Measurements from ENCODE around the gene ING3.

ING3 gene

GRCh38 chr7:120950539-120951308 lies at the start of gene ING3:
Gene ING3 (plus strand): TSS chr7:120950777. CDS start chr7:120950897, 120 bp downstream.
- Histone ChIP-seq H3K36me3 (ENCODE audit: insufficient read depth, low read length) (peaks cover 16% of the 10 kb centered on the region), H3K9me2 (replicated peaks; ENCODE audit: low read depth, low read length) (no peaks in the 10 kb centered on the region), H3K9me3 (ENCODE audit: insufficient read depth, low read depth, low read length) (no peaks in the 10 kb centered on the region), H3K27me3 (ENCODE audit: insufficient read depth, low read length, poor library complexity, severe bottlenecking) (no peaks in the 10 kb centered on the region), H3K9ac (ENCODE audit: low read depth, low read length, poor library complexity, severe bottlenecking) (peak within 1 kb of the TSS; percentile 89), H3K79me2 (ENCODE audit: insufficient read depth, low read length) (peaks cover 48% of the 10 kb centered on the region), H3K4me3 (ENCODE audit: low read length, poor library complexity, severe bottlenecking) (peak within 1 kb of the TSS; percentile 95), H3K4me1 (ENCODE audit: insufficient read depth, low read length, poor library complexity, severe bottlenecking) (peaks cover 47% of the 10 kb centered on the region), H4K20me1 (ENCODE audit: insufficient read depth, low read length, poor library complexity, severe bottlenecking) (peaks cover 25% of the 10 kb centered on the region), H3K4me2 (ENCODE audit: low read depth, low read length, poor library complexity, severe bottlenecking) (peak within 1 kb of the TSS; percentile 90), H2AFZ (ENCODE audit: low read length) (peak within 1 kb of the TSS; percentile 95), H3F3A (ENCODE audit: low read depth) (no peaks in the 10 kb centered on the region; the same call in 1 of the 2 replicates)
- no peak for TF ChIP-seq CTCF (conservative IDR thresholded peaks at IDR 0.05; ENCODE audit: low read length)

- no peak overlapping the region for H3K9ac ChIP-seq (ENCODE audit: low read depth, low read length, poor library complexity, severe bottlenecking)
- H3K36me3 ChIP-seq (ENCODE audit: insufficient read depth, low read length), result no peaks in the 10 kb centered on the region
- no peaks in the 10 kb centered on the region for H3K9me2 ChIP-seq (replicated peaks; ENCODE audit: low read depth, low read length)
- H3K4me3 ChIP-seq (ENCODE audit: low read length, poor library complexity, severe bottlenecking), result no peak overlapping the region
- H3K4me2 ChIP-seq (ENCODE audit: low read depth, low read length, poor library complexity, severe bottlenecking), result no peak overlapping the region
- no peaks in the 10 kb centered on the region for H4K20me1 ChIP-seq (ENCODE audit: insufficient read depth, low read length, poor library complexity, severe bottlenecking)
- H3K27me3 ChIP-seq (ENCODE audit: insufficient read depth, low read length, poor library complexity, severe bottlenecking), result no peaks in the 10 kb centered on the region
- H3K79me2 ChIP-seq (ENCODE audit: insufficient read depth, low read length), result no peaks in the 10 kb centered on the region
- H3K4me1 ChIP-seq (ENCODE audit: insufficient read depth, low read length, poor library complexity, severe bottlenecking), result no peaks in the 10 kb centered on the region
- no peak for TF ChIP-seq CTCF (conservative IDR thresholded peaks at IDR 0.05; ENCODE audit: low read length)
- no peak for TF ChIP-seq EZH2phosphoT487 (IDR thresholded peaks at IDR 0.05; ENCODE audit: borderline replicate concordance)
- H3K9me3 ChIP-seq (ENCODE audit: insufficient read depth, low read depth, low read length), result no peaks in the 10 kb centered on the region
- no peaks in the 10 kb centered on the region for H3F3A ChIP-seq (ENCODE audit: low read depth)
- no peak overlapping the region for H2AFZ ChIP-seq (ENCODE audit: low read length)
These were observed 35.1 kb upstream of the ING3 start for GRCh38 chr7:120915314-120916105.

- Histone ChIP-seq H3K9me2 (replicated peaks; ENCODE audit: low read depth, low read length) (no peaks in the 10 kb centered on the region), H3K9me3 (ENCODE audit: insufficient read depth, low read depth, low read length) (no peaks in the 10 kb centered on the region), H2AFZ (ENCODE audit: low read length) (no peak overlapping the region), H4K20me1 (ENCODE audit: insufficient read depth, low read length, poor library complexity, severe bottlenecking) (no peaks in the 10 kb centered on the region), H3F3A (ENCODE audit: low read depth) (no peaks in the 10 kb centered on the region), H3K79me2 (ENCODE audit: insufficient read depth, low read length) (no peaks in the 10 kb centered on the region), H3K4me3 (ENCODE audit: low read length, poor library complexity, severe bottlenecking) (no peak overlapping the region), H3K4me1 (ENCODE audit: insufficient read depth, low read length, poor library complexity, severe bottlenecking) (no peaks in the 10 kb centered on the region), H3K9ac (ENCODE audit: low read depth, low read length, poor library complexity, severe bottlenecking) (no peak overlapping the region), H3K27me3 (ENCODE audit: insufficient read depth, low read length, poor library complexity, severe bottlenecking) (no peaks in the 10 kb centered on the region), H3K36me3 (ENCODE audit: insufficient read depth, low read length) (no peaks in the 10 kb centered on the region), H3K4me2 (ENCODE audit: low read depth, low read length, poor library complexity, severe bottlenecking) (no peak overlapping the region)
- TF ChIP-seq CTCF (conservative IDR thresholded peaks at IDR 0.05; ENCODE audit: low read length), result no peak
- TF ChIP-seq EZH2phosphoT487 (IDR thresholded peaks at IDR 0.05; ENCODE audit: borderline replicate concordance), result no peak
These were observed 34.5 kb upstream of the ING3 start for GRCh38 chr7:120916121-120916520.

All from Loucy (cell line).